PC-9 (cell line): ENCODE data around the gene RUFY4. TPM values are rescaled to one million over a fixed set of nuclear protein-coding genes. Genes with fewer than 3 reads are reported as not detected.

ENCODE experiments used
- BruUV-seq: library from RNA; stranded (reverse); fragments of 400-500 nt; replicated peaks from 2 replicates; lab custom pipeline; 2021; lab: Mats Ljungman, UMichigan
- CTCF ChIA-PET: fragments of 300-600 bp; sonication (Branson Sonifier 250); formaldehyde crosslinking; loops from one replicate; lab custom pipeline; 2022; ENCODE audit warnings: antibody characterized with exemption; lab: Charles Lee
- POLR2A ChIA-PET: fragments of 300-600 bp; sonication (Branson Sonifier 250); formaldehyde crosslinking; loops from one replicate; lab custom pipeline; 2022; ENCODE audit warnings: antibody characterized with exemption; ENCODE audit not compliant: unreplicated experiment; lab: Charles Lee
- DNase-seq, 2 experiments: peaks; one replicate each; pipeline versions ENCODE4 v3.0.0 to v3.0.0-alpha.2; 2015 to 2022; ENCODE audit warnings: mixed read lengths in 1 of 2
- H2AFZ ChIP-seq: fragments of 200-600 bp; sonication (generic); 2 replicates; pipeline ENCODE4 v1.8.1; 2017; ENCODE audit warnings: antibody characterized with exemption
- H3F3A ChIP-seq: fragments of 200-600 bp; sonication (generic); 2 replicates; pipeline ENCODE4 v1.8.1; 2017; ENCODE audit warnings: antibody characterized with exemption, mild to moderate bottlenecking, low read depth; ENCODE audit not compliant: insufficient read depth
- H3K27ac ChIP-seq: fragments of 200-600 bp; sonication (generic); 2 replicates; pipeline ENCODE4 v1.6.1; 2016; ENCODE audit warnings: mixed run types
- H3K27me3 ChIP-seq: fragments of 200-600 bp; sonication (generic); 2 replicates; pipeline ENCODE4 v1.6.1; 2016; ENCODE audit warnings: low read depth, mixed run types; ENCODE audit not compliant: insufficient read depth
- H3K36me3 ChIP-seq: fragments of 200-600 bp; sonication (generic); 2 replicates; pipeline ENCODE4 v1.6.1; 2016; ENCODE audit warnings: low read depth, mixed run types
- H3K4me1 ChIP-seq: fragments of 200-600 bp; sonication (generic); replicated peaks from 2 replicates; pipeline ENCODE4 v1.6.1; 2016; ENCODE audit warnings: mixed run types; ENCODE audit not compliant: insufficient read depth
- H3K4me2 ChIP-seq: fragments of 200-600 bp; sonication (generic); 2 replicates; pipeline ENCODE4 v1.6.1; 2017; ENCODE audit warnings: mixed run types
- H3K4me3 ChIP-seq: fragments of 200-600 bp; sonication (generic); 2 replicates; pipeline ENCODE4 v1.6.1; 2016; ENCODE audit warnings: mixed run types
- H3K79me2 ChIP-seq: fragments of 200-600 bp; sonication (generic); 2 replicates; pipeline ENCODE4 v1.6.1; 2017; ENCODE audit warnings: low read depth, mixed run types
- H3K9me2 ChIP-seq: fragments of 200-600 bp; sonication (generic); 2 replicates; pipeline ENCODE4 v1.8.1; 2017; ENCODE audit warnings: mild to moderate bottlenecking; ENCODE audit not compliant: insufficient read depth
- H3K9me3 ChIP-seq: fragments of 200-600 bp; sonication (generic); 2 replicates; pipeline ENCODE4 v1.8.1; 2016; ENCODE audit warnings: low read depth; ENCODE audit not compliant: insufficient read depth
- H4K20me1 ChIP-seq: fragments of 200-600 bp; sonication (generic); 2 replicates; pipeline ENCODE4 v1.8.1; 2017; ENCODE audit not compliant: insufficient read depth
- CTCF ChIP-seq: fragments of 200-600 bp; sonication (generic); conservative IDR thresholded peaks from 2 replicates; pipeline ENCODE4 v1.6.1; 2017; ENCODE audit warnings: mixed run types, antibody characterized with exemption, mild to moderate bottlenecking, moderate library complexity
- EZH2 ChIP-seq: fragments of 200-600 bp; sonication (generic); IDR thresholded peaks from 2 replicates; pipeline ENCODE4 v1.8.0; 2017; ENCODE audit warnings: antibody characterized with exemption, low read depth
- intact Hi-C: fragments of 100-400 bp; cut with micrococcal nuclease; formaldehyde crosslinking; loops from one replicate; pipeline ENCODE4 v1.10.0; 2022; ENCODE audit not compliant: unreplicated experiment
- total RNA-seq: library from RNA; stranded (reverse); gene quantifications from 2 replicates; pipeline ENCODE4 v1.2.3, GENCODE V29; 2021

RUFY4 gene
- total RNA-seq, 1 experiment from 2014 or later = not detected

- no peaks in the 10 kb centered on the region for H3K4me1 ChIP-seq
- DNase-seq = no peak
- H3K9me2 ChIP-seq = no peaks in the 10 kb centered on the region
- ChIA-PET POLR2A (no interaction called here), CTCF (no interaction called here)
- no TSS peak for BruUV-seq
- H3K36me3 ChIP-seq = no peaks in the 10 kb centered on the region
- H3K4me2 ChIP-seq = no peak overlapping the region
- no peak overlapping the region for H2AFZ ChIP-seq
- no peaks in the 10 kb centered on the region for H4K20me1 ChIP-seq
- no peak overlapping the region for H3K4me3 ChIP-seq
- intact Hi-C loops = no loop called here
- no peak overlapping the region for H3K27ac ChIP-seq
- H3K27me3 ChIP-seq = no peaks in the 10 kb centered on the region
- no peaks in the 10 kb centered on the region; the same call in 1 of the 2 replicates for H3K9me3 ChIP-seq
- no peak for TF ChIP-seq CTCF
- no peak for TF ChIP-seq EZH2
- no peaks in the 10 kb centered on the region for H3K79me2 ChIP-seq
- no peaks in the 10 kb centered on the region for H3F3A ChIP-seq
These were observed 13.7 kb downstream of the RUFY4 start for GRCh38 chr2:218082586-218083351.

GRCh38 chr2:218083352-218083676 is 14.3 kb downstream of the RUFY4 start:
- DNase-seq = no peak
- no peak overlapping the region for H3K4me3 ChIP-seq
- no peaks in the 10 kb centered on the region for H3K36me3 ChIP-seq
- no peaks in the 10 kb centered on the region for H4K20me1 ChIP-seq
- no TSS peak for BruUV-seq
- no peak overlapping the region for H3K27ac ChIP-seq
- no peak overlapping the region for H2AFZ ChIP-seq
- H3K4me1 ChIP-seq = no peaks in the 10 kb centered on the region
- no peaks in the 10 kb centered on the region for H3K9me2 ChIP-seq
- no peaks in the 10 kb centered on the region for H3K79me2 ChIP-seq
- H3K27me3 ChIP-seq = no peaks in the 10 kb centered on the region
- H3K4me2 ChIP-seq = no peak overlapping the region
- H3K9me3 ChIP-seq = no peaks in the 10 kb centered on the region; the same call in 1 of the 2 replicates
- no peaks in the 10 kb centered on the region for H3F3A ChIP-seq
- CTCF ChIA-PET = interaction anchor here (0.7 kb wide), 1 partner anchor 1190 kb away, joined by 4 read pairs; no protein-coding TSS in a partner anchor
- POLR2A ChIA-PET = no interaction called here
- TF ChIP-seq CTCF (no peak), EZH2 (no peak)
- intact Hi-C loops = no loop called here

DNA sequence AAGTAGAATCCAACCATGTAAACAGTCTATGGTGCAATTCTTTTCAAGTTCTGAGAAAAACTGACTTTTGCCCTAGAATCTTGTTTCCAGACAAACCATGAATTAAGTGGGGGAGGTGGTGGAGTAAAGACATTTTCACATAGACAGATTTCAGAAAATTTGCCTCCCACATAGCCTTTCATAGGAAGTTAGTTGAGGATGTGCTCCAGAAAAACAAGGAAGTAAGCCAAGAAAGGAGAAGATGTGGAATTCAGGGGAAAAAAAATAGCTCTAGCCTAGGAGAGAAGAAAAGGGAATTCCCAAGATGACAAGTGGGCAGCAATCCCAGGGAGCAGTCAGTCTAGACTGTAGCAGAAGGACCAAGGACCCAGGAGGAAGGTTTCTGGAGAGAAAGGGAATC is 17.4 kb downstream of the RUFY4 start:
- Histone ChIP-seq H2AFZ (no peak overlapping the region), H3K79me2 (no peaks in the 10 kb centered on the region), H3F3A (no peaks in the 10 kb centered on the region), H3K9me3 (no peaks in the 10 kb centered on the region; the same call in 1 of the 2 replicates), H3K4me3 (no peak overlapping the region), H3K27me3 (peaks cover 3% of the 10 kb centered on the region; the same call in 1 of the 2 replicates), H3K4me2 (no peak overlapping the region), H3K36me3 (no peaks in the 10 kb centered on the region), H4K20me1 (no peaks in the 10 kb centered on the region), H3K4me1 (no peaks in the 10 kb centered on the region), H3K27ac (no peak overlapping the region), H3K9me2 (no peaks in the 10 kb centered on the region)
- BruUV-seq = no TSS peak
- no peak for TF ChIP-seq CTCF
- no peak for TF ChIP-seq EZH2
- intact Hi-C loops = no loop called here
- no peak for DNase-seq
- ChIA-PET CTCF (no interaction called here), POLR2A (no interaction called here)
